ENCODE data around the gene HIPK1.

DNA sequence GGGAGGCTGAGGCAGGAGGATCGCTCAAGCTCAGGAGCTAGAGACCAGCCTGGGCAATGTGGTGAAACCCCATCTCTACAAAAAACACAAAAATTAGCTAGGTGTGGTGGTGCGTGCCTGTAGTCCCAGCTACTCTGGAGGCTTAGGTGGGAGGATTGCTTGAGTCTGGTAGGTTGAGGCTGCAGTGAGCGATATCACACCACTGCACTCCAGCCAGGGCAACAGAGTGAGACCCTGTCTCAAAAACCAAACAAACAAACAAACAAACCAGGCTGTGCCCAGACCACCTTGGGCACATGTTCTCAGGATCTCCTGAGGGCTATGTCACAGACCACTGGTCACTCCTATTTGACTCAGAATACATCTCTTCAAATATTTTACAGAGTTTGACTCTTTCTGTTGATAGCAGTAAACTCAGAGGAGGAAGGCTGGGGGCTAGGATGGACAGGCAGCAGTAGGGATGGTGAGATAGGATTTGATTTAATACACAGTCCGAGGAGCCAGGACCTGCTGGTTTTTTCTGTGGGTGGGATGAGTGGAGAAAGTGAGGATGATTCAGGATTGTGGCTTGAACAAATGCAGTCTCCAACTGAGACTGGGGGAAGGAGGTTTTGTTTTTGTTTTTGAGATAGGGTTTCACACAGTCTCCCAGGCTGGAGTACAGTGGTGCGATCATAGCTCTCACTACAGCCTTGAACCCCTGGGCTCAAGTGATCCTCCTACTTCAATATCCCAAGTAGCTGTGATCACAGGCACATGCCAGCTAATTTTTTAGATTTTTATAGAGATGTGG lies 96.7 kb downstream of the HIPK1 start:
- TF ChIP-seq, protein P1, sequence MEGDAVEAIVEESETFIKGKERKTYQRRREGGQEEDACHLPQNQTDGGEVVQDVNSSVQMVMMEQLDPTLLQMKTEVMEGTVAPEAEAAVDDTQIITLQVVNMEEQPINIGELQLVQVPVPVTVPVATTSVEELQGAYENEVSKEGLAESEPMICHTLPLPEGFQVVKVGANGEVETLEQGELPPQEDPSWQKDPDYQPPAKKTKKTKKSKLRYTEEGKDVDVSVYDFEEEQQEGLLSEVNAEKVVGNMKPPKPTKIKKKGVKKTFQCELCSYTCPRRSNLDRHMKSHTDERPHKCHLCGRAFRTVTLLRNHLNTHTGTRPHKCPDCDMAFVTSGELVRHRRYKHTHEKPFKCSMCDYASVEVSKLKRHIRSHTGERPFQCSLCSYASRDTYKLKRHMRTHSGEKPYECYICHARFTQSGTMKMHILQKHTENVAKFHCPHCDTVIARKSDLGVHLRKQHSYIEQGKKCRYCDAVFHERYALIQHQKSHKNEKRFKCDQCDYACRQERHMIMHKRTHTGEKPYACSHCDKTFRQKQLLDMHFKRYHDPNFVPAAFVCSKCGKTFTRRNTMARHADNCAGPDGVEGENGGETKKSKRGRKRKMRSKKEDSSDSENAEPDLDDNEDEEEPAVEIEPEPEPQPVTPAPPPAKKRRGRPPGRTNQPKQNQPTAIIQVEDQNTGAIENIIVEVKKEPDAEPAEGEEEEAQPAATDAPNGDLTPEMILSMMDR (IDR thresholded peaks at IDR 0.05), result no peak
- TF ChIP-seq POLR2A (IDR thresholded peaks at IDR 0.05), result no peak
- no peak for TF ChIP-seq POLR2AphosphoS5 (IDR thresholded peaks at IDR 0.05)
- no peak for TF ChIP-seq EP300 (IDR thresholded peaks at IDR 0.05)

Data from sigmoid colon (tissue), 4 donors.